Measurements from ENCODE around the gene CEACAM8. TPM values are rescaled to one million over a fixed set of nuclear protein-coding genes. Genes with fewer than 3 reads are reported as not detected.
"Not testable (repeated sequence)": the region's sequence is repeated elsewhere in the genome, so short reads cannot be mapped to it uniquely, and the experiment has no call there.

Gene CEACAM8
- total RNA-seq, 1 donor from 2014 or later, result not detected

DNA sequence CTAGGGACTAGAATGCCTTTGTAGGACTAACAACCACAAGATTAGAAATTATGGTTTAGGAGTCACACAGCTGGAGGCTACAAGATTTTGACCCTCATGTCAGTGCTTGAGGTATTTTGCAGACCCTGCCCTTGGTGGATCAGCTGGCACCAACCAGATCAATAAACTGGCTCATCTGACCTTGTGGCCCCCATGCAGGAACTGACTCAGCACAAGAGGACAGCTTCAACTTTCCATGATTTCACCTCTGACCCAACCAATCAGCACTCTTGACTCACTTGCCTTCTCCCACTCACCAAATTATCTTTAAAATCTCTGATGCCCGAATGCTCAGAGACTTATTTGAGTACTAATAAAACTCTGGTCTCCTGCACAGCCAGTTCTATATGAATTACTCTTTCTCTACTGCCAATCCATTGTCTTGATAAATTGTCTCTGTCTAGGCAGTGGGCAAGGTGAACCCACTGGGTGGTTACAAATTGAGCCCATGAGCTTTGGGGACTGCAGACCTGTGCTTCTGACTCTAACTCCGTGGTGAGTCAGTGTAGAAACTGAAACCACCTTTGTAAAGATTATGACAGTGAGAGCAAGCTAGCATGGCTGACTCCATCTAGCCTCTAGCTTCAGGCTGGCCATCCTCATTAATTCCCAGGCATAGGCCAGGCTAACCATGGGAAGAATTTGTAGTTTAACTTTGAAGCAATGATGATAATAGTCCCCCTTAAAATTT lies 33.9 kb upstream of the CEACAM8 start:
- intact Hi-C loops (cut with DNase I), result no loop called here
- Histone ChIP-seq H3K9me3 (no peaks in the 10 kb centered on the region), H3K4me3 (no peak overlapping the region), H3K4me1 (no peaks in the 10 kb centered on the region), H3K27me3 (no peaks in the 10 kb centered on the region), H3K36me3 (no peaks in the 10 kb centered on the region), H3K27ac (no peak overlapping the region)
- TF ChIP-seq, protein P1, sequence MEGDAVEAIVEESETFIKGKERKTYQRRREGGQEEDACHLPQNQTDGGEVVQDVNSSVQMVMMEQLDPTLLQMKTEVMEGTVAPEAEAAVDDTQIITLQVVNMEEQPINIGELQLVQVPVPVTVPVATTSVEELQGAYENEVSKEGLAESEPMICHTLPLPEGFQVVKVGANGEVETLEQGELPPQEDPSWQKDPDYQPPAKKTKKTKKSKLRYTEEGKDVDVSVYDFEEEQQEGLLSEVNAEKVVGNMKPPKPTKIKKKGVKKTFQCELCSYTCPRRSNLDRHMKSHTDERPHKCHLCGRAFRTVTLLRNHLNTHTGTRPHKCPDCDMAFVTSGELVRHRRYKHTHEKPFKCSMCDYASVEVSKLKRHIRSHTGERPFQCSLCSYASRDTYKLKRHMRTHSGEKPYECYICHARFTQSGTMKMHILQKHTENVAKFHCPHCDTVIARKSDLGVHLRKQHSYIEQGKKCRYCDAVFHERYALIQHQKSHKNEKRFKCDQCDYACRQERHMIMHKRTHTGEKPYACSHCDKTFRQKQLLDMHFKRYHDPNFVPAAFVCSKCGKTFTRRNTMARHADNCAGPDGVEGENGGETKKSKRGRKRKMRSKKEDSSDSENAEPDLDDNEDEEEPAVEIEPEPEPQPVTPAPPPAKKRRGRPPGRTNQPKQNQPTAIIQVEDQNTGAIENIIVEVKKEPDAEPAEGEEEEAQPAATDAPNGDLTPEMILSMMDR (IDR thresholded peaks at IDR 0.05), result no peak
- DNase-seq (ENCODE audit: low spot score in 2 of 2), result no peak

DNA sequence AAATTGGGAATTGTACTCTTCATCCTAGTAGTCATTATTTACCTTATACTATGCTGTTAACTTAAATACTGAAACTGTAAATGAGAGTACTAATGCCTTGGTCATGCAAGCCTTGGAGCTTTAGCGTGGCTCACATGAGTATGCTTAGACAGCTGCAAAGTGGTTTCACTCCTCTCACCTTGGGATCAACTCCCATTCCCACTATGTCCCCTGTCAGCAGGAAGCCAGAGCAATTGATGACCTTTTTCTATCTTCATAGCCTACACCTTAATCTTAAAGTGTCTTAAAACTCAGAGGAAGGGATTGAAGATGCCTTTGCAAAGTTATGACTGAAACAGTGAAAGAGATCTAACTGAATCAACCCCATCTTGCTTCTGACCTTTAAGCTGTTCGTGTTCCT lies 33.2 kb upstream of the CEACAM8 start:
- no peak overlapping the region for H3K4me3 ChIP-seq
- intact Hi-C loops (cut with DNase I), result no loop called here
- no peak for DNase-seq (ENCODE audit: low spot score in 2 of 2)
- no peaks in the 10 kb centered on the region for H3K4me1 ChIP-seq
- H3K9me3 ChIP-seq, result no peaks in the 10 kb centered on the region
- no peaks in the 10 kb centered on the region for H3K27me3 ChIP-seq
- no peak overlapping the region for H3K27ac ChIP-seq
- TF ChIP-seq, protein P1 (IDR thresholded peaks at IDR 0.05), result no peak
- H3K36me3 ChIP-seq, result no peaks in the 10 kb centered on the region

DNA sequence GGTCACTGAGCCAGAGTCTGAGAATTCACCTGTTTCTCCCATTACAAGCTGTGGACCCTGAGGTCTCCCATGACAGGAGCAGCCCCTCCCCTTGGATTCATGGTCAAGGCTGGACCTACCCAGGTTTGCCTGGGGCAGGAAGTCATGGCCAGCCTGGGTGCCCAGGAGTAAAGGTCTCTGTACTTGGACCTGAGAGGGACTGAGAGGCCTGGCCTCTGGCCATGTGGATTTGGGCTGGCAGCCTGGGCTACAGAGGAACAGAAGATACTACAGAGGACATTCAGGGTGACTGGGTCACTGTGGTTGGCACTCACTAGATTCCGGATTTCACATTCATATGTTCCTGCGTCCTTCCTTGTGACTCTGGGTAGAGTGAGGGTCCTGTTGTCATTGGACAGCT lies 31.5 kb upstream of the CEACAM8 start:
- Histone ChIP-seq H3K4me3 (no peak overlapping the region), H3K4me1 (no peaks in the 10 kb centered on the region), H3K27me3 (no peaks in the 10 kb centered on the region), H3K36me3 (no peaks in the 10 kb centered on the region), H3K9me3 (no peaks in the 10 kb centered on the region), H3K27ac (no peak overlapping the region)
- TF ChIP-seq, protein P1 (IDR thresholded peaks at IDR 0.05), result no peak
- DNase-seq (ENCODE audit: low spot score in 2 of 2), result no peak
- intact Hi-C loops (cut with DNase I), result no loop called here

DNA sequence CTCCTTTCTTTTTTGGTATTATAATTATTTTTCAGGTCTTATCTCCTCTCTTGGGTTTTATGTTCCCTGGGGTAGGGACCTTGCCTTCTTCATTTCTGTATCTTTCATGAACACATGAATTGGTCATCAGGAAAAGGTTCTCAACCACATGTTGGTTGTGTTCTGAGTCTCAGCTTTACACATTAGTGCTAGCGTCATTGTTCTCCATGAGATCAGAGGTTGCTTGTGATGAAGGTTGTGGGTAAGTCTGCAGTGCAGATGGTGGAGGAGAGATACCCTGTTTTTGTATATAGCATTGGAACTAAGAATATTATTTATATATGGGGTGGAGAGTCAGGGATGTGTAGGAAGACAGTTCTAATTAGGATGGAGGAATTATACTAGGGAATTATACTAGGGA lies 24.5 kb upstream of the CEACAM8 start:
- H3K9me3 ChIP-seq, result no peaks in the 10 kb centered on the region
- TF ChIP-seq, protein P1 (IDR thresholded peaks at IDR 0.05), result no peak
- H3K4me3 ChIP-seq, result no peak overlapping the region
- intact Hi-C loops (cut with DNase I), result no loop called here
- no peaks in the 10 kb centered on the region for H3K4me1 ChIP-seq
- H3K27me3 ChIP-seq, result no peaks in the 10 kb centered on the region
- DNase-seq (ENCODE audit: low spot score in 2 of 2), result no peak
- no peaks in the 10 kb centered on the region for H3K36me3 ChIP-seq
- no peak overlapping the region for H3K27ac ChIP-seq

DNA sequence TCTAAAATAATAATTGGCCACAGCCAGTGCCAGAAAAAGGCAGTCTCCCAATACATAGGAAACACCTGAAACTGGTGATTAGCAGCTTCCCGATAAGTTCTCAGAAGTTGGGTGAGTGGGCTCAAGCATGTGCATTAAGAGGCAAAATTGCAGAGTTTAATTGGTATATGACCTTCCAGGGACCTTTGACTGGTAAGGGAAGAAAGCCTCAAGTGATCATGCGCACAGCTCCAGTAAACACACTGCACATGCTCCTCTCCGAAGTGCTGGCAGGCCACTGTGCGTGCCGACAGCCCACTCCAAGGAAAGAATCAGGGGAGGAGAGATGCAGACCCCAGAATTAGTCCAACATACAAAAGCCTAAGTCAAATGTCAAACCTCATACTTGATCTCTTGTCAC lies 18.9 kb upstream of the CEACAM8 start:
- H3K27ac ChIP-seq, result no peak overlapping the region
- no peaks in the 10 kb centered on the region for H3K4me1 ChIP-seq
- no peaks in the 10 kb centered on the region for H3K27me3 ChIP-seq
- no peak for DNase-seq (ENCODE audit: low spot score in 2 of 2)
- H3K9me3 ChIP-seq, result no peaks in the 10 kb centered on the region
- no peak overlapping the region for H3K4me3 ChIP-seq
- intact Hi-C loops (cut with DNase I), result no loop called here
- TF ChIP-seq, protein P1 (IDR thresholded peaks at IDR 0.05), result no peak
- no peaks in the 10 kb centered on the region for H3K36me3 ChIP-seq

DNA sequence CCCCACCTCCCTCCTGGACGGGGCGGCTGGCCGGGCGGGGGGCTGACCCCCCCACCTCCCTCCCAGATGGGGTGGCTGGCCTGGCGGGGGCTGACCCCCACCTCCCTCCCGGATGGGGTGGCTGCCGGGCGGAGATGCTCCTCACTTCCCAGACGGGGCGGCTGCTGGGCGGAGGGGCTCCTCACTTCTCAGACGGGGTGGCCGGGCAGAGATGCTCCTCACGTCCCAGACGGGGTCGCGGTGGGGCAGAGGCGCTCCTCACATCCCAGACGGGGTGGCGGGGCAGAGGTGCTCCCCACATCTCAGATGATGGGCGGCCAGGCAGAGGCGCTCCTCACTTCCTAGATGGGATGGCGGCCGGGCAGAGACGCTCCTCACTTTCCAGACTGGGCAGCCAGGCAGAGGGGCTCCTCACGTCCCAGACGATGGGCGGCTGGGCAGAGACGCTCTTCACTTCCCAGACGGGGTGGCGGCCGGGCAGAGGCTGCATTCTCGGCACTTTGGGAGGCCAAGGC lies 15.7 kb upstream of the CEACAM8 start:
- H3K36me3 ChIP-seq; intact Hi-C loops (cut with DNase I); DNase-seq (ENCODE audit: low spot score in 2 of 2); H3K27me3 ChIP-seq; H3K27ac ChIP-seq; H3K9me3 ChIP-seq; H3K4me1 ChIP-seq; H3K4me3 ChIP-seq: not testable (repeated sequence)

All from ascending aorta (tissue), 2 donors.